ENCODE results near the gene PDE6G.

PDE6G gene

DNA sequence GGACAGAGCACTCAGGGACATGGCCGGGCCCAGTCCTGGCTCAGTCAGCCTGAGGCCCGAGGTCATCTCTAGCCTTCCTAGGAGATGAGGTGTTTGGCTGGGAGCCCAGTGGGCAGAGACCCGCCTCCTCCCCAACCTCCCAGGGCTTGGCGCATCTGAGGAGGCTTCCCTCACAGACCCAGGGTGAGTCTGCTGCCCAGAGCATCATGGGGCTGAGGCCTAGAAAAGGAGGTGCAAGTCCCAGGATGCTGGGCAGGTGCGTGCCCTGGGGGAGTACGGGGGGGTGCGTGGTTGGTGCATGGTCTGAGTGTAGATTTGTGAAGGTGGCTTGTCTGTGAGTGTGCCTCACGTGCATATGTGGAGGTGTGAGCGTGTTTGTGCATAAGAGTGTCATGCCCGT, 4.7 kb downstream of the PDE6G start:
- FAIRE-seq (no peak), DNase-seq (ENCODE audit: insufficient read length, low spot score) (no peak)
- no peak for TF ChIP-seq TAF1 (IDR thresholded peaks at IDR 0.05; ENCODE audit: low read depth, low read length)
- TF ChIP-seq SPI1 (IDR thresholded peaks at IDR 0.05; ENCODE audit: low read depth, low read length), result no peak
- no peak for TF ChIP-seq POLR2AphosphoS5 (IDR thresholded peaks at IDR 0.05; ENCODE audit: low read depth, low read length)
- TF ChIP-seq PAX5 (IDR thresholded peaks at IDR 0.05; ENCODE audit: insufficient read depth, low read length, severe bottlenecking), result no peak
- no peak for TF ChIP-seq POLR2A (IDR thresholded peaks at IDR 0.05; ENCODE audit: low read depth, low read length)
- no peak for TF ChIP-seq POU2F2 (IDR thresholded peaks at IDR 0.05; ENCODE audit: low read depth, low read length)

GRCh38 chr17:81650951-81651350, 5.4 kb downstream of the PDE6G start:
- no peak for FAIRE-seq
- TF ChIP-seq POLR2AphosphoS5 (IDR thresholded peaks at IDR 0.05; ENCODE audit: low read depth, low read length), result no peak
- TF ChIP-seq TAF1 (IDR thresholded peaks at IDR 0.05; ENCODE audit: low read depth, low read length), result no peak
- no peak for TF ChIP-seq PAX5 (IDR thresholded peaks at IDR 0.05; ENCODE audit: insufficient read depth, low read length, severe bottlenecking)
- TF ChIP-seq POLR2A (IDR thresholded peaks at IDR 0.05; ENCODE audit: low read depth, low read length), result no peak
- TF ChIP-seq POU2F2 (IDR thresholded peaks at IDR 0.05; ENCODE audit: low read depth, low read length), result no peak
- TF ChIP-seq SPI1 (IDR thresholded peaks at IDR 0.05; ENCODE audit: low read depth, low read length), result no peak

GRCh38 chr17:81648707-81649085, 7.6 kb downstream of the PDE6G start:
- TF ChIP-seq PAX5 (IDR thresholded peaks at IDR 0.05; ENCODE audit: insufficient read depth, low read length, severe bottlenecking), result no peak
- no peak for TF ChIP-seq POLR2AphosphoS5 (IDR thresholded peaks at IDR 0.05; ENCODE audit: low read depth, low read length)
- TF ChIP-seq SPI1 (IDR thresholded peaks at IDR 0.05; ENCODE audit: low read depth, low read length), result no peak
- TF ChIP-seq TAF1 (IDR thresholded peaks at IDR 0.05; ENCODE audit: low read depth, low read length), result no peak
- no peak for TF ChIP-seq POU2F2 (IDR thresholded peaks at IDR 0.05; ENCODE audit: low read depth, low read length)
- TF ChIP-seq POLR2A (IDR thresholded peaks at IDR 0.05; ENCODE audit: low read depth, low read length), result no peak
- DNase-seq (ENCODE audit: insufficient read length, low spot score), result no peak
- FAIRE-seq, result no peak

More at GRCh38 chr17:81650951-81651350, 5.4 kb downstream of the PDE6G start:
- DNase-seq (ENCODE audit: insufficient read length, low spot score), result no peak

- TF ChIP-seq POU2F2 (IDR thresholded peaks at IDR 0.05; ENCODE audit: low read depth, low read length) (no peak), POLR2A (IDR thresholded peaks at IDR 0.05; ENCODE audit: low read depth, low read length) (no peak), SPI1 (IDR thresholded peaks at IDR 0.05; ENCODE audit: low read depth, low read length) (no peak), PAX5 (IDR thresholded peaks at IDR 0.05; ENCODE audit: insufficient read depth, low read length, severe bottlenecking) (no peak), TAF1 (IDR thresholded peaks at IDR 0.05; ENCODE audit: low read depth, low read length) (no peak), POLR2AphosphoS5 (IDR thresholded peaks at IDR 0.05; ENCODE audit: low read depth, low read length) (no peak)
- FAIRE-seq (no peak), DNase-seq (ENCODE audit: insufficient read length, low spot score) (no peak)
Measured at GRCh38 chr17:81648013-81648706, 8.2 kb downstream of the PDE6G start.

DNA sequence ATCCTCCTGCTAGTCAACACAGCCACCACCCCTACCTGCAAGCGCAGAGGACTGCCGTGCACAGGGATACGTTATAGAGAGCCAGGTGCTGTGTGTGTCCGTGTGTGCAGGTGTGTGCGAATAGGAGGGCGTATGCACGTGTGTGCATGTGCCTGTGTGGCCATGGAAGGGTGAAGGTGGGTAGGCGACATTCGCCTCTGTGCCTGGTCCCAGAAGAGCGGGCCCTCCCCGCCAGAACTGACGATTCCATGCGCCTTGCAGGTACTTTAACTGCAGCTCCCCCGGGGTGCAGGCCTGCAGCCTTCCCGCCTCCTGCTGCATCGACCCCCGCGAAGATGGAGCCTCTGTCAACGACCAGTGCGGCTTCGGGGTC, 8.7 kb downstream of the PDE6G start:
- DNase-seq (ENCODE audit: insufficient read length, low spot score) (no peak), FAIRE-seq (no peak)
- TF ChIP-seq POU2F2 (IDR thresholded peaks at IDR 0.05; ENCODE audit: low read depth, low read length), result no peak
- no peak for TF ChIP-seq TAF1 (IDR thresholded peaks at IDR 0.05; ENCODE audit: low read depth, low read length)
- no peak for TF ChIP-seq POLR2A (IDR thresholded peaks at IDR 0.05; ENCODE audit: low read depth, low read length)

GRCh38 chr17:81646869-81647600, 9.3 kb downstream of the PDE6G start:
- DNase-seq (ENCODE audit: insufficient read length, low spot score), result no peak
- TF ChIP-seq POU2F2 (IDR thresholded peaks at IDR 0.05; ENCODE audit: low read depth, low read length) (no peak), POLR2AphosphoS5 (IDR thresholded peaks at IDR 0.05; ENCODE audit: low read depth, low read length) (no peak), PAX5 (IDR thresholded peaks at IDR 0.05; ENCODE audit: insufficient read depth, low read length, severe bottlenecking) (no peak), TAF1 (IDR thresholded peaks at IDR 0.05; ENCODE audit: low read depth, low read length) (no peak), SPI1 (IDR thresholded peaks at IDR 0.05; ENCODE audit: low read depth, low read length) (no peak), POLR2A (IDR thresholded peaks at IDR 0.05; ENCODE audit: low read depth, low read length) (no peak)
- no peak for FAIRE-seq

DNA sequence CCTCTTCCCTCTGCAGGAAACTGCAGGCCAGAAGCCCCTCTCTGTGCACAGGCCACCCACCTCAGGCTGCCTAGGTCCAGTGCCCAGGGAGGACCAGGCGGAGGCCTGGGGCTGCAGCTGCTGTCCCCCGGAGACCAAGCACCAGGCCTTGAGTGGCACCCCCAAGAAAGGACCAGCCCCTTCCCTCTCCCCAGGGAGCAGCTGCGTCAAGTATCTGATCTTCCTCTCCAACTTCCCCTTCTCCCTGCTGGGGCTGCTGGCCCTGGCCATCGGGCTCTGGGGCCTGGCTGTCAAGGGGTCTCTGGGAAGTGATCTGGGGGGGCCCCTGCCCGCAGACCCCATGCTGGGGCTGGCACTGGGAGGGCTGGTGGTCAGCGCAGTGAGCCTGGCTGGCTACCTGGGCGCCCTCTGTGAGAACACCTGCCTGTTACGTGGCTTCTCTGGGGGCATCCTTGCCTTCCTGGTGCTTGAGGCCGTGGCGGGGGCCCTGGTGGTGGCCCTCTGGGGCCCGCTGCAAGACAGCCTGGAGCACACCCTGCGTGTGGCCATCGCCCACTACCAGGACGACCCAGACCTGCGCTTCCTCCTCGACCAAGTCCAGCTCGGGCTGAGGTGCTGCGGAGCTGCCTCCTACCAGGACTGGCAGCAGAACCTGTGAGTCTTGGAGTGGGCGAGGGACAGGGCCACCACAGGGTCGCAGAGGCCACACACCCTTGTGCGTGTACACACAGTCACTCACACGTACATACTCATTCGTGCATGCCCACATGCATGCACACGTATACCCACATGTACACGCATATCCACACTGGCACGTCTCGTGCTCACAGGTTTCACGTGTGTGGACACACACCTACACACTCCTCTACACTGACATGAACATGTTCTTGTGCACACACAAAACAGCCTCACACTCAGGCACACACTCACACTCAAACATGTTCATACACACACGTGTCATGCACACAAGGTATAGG, 11.1 kb downstream of the PDE6G start:
- TF ChIP-seq PAX5 (IDR thresholded peaks at IDR 0.05; ENCODE audit: insufficient read depth, low read length, severe bottlenecking), result no peak
- no peak for TF ChIP-seq POLR2AphosphoS5 (IDR thresholded peaks at IDR 0.05; ENCODE audit: low read depth, low read length)
- no peak for TF ChIP-seq POLR2A (IDR thresholded peaks at IDR 0.05; ENCODE audit: low read depth, low read length)
- TF ChIP-seq POU2F2 (IDR thresholded peaks at IDR 0.05; ENCODE audit: low read depth, low read length), result no peak
- no peak for TF ChIP-seq SPI1 (IDR thresholded peaks at IDR 0.05; ENCODE audit: low read depth, low read length)
- no peak for TF ChIP-seq TAF1 (IDR thresholded peaks at IDR 0.05; ENCODE audit: low read depth, low read length)
- FAIRE-seq (no peak), DNase-seq (ENCODE audit: insufficient read length, low spot score) (no peak)

GRCh38 chr17:81644496-81644895, 11.8 kb downstream of the PDE6G start:
- DNase-seq (ENCODE audit: insufficient read length, low spot score) (no peak), FAIRE-seq (no peak)
- TF ChIP-seq SPI1 (IDR thresholded peaks at IDR 0.05; ENCODE audit: low read depth, low read length), result no peak
- TF ChIP-seq PAX5 (IDR thresholded peaks at IDR 0.05; ENCODE audit: insufficient read depth, low read length, severe bottlenecking), result no peak
- no peak for TF ChIP-seq POU2F2 (IDR thresholded peaks at IDR 0.05; ENCODE audit: low read depth, low read length)
- no peak for TF ChIP-seq TAF1 (IDR thresholded peaks at IDR 0.05; ENCODE audit: low read depth, low read length)
